HG02938 (cell line): ENCODE data around the gene SELENOI.
A peak's percentile ranks its signal among the peaks of the same experiment; 100 is the strongest.
"Not testable (repeated sequence)": the region's sequence is repeated elsewhere in the genome, so short reads cannot be mapped to it uniquely, and the experiment has no call there.

Experiments used
- ATAC-seq: cut with Tn5 transposase; IDR thresholded peaks from one replicate; pipeline ENCODE4 v1.9.1; 2021; ENCODE audit warnings: mild to moderate bottlenecking, moderate library complexity; ENCODE audit not compliant: unreplicated experiment

The SELENOI gene

GRCh38 chr2:26345545-26346453 is at the start of gene SELENOI:
TSS of gene SELENOI (plus strand) at chr2:26346143. CDS start at chr2:26346233, 90 bp downstream.
- peak; percentile 95 for ATAC-seq

GRCh38 chr2:26297061-26297460 is 48.9 kb upstream of the SELENOI start:
- no peak for ATAC-seq

GRCh38 chr2:26298286-26298637 is 47.7 kb upstream of the SELENOI start:
- ATAC-seq = no peak

GRCh38 chr2:26298638-26299393 is 47.1 kb upstream of the SELENOI start:
- no peak for ATAC-seq

GRCh38 chr2:26299471-26300101 is 46.4 kb upstream of the SELENOI start:
- no peak for ATAC-seq

- no peak for ATAC-seq
Observed at GRCh38 chr2:26300234-26300925, 45.6 kb upstream of the SELENOI start.

- ATAC-seq = no peak
Observed at GRCh38 chr2:26302846-26303245, 43.1 kb upstream of the SELENOI start.

GRCh38 chr2:26305094-26305493 is 40.8 kb upstream of the SELENOI start:
- ATAC-seq = not testable (repeated sequence)

- ATAC-seq = no peak
Observed at GRCh38 chr2:26305540-26305939, 40.4 kb upstream of the SELENOI start.

GRCh38 chr2:26309921-26310320 is 36.0 kb upstream of the SELENOI start:
- no peak for ATAC-seq

GRCh38 chr2:26312471-26312870 is 33.5 kb upstream of the SELENOI start:
- no peak for ATAC-seq

- no peak for ATAC-seq
Observed at GRCh38 chr2:26313446-26313845, 32.5 kb upstream of the SELENOI start.

GRCh38 chr2:26314243-26314642 is 31.7 kb upstream of the SELENOI start:
- no peak for ATAC-seq

GRCh38 chr2:26316041-26316440 is 29.9 kb upstream of the SELENOI start:
- no peak for ATAC-seq

- ATAC-seq = no peak
Observed at GRCh38 chr2:26316845-26317244, 29.1 kb upstream of the SELENOI start.

- ATAC-seq = no peak
Observed at GRCh38 chr2:26317377-26318105, 28.4 kb upstream of the SELENOI start.

- no peak for ATAC-seq
Observed at GRCh38 chr2:26318950-26319349, 27.0 kb upstream of the SELENOI start.

GRCh38 chr2:26324479-26324878 is 21.5 kb upstream of the SELENOI start:
- not testable (repeated sequence) for ATAC-seq

GRCh38 chr2:26324903-26325302 is 21.0 kb upstream of the SELENOI start:
- no peak for ATAC-seq

GRCh38 chr2:26325851-26326250 is 20.1 kb upstream of the SELENOI start:
- no peak for ATAC-seq
